Measurements from ENCODE around the gene CD24.

Gene CD24

GRCh38 chr6:106966671-106967640 lies 7.6 kb downstream of the CD24 start:
- H3K27ac ChIP-seq: no peak overlapping the region
- TF ChIP-seq CTCF (conservative IDR thresholded peaks at IDR 0.05): no peak

DNA sequence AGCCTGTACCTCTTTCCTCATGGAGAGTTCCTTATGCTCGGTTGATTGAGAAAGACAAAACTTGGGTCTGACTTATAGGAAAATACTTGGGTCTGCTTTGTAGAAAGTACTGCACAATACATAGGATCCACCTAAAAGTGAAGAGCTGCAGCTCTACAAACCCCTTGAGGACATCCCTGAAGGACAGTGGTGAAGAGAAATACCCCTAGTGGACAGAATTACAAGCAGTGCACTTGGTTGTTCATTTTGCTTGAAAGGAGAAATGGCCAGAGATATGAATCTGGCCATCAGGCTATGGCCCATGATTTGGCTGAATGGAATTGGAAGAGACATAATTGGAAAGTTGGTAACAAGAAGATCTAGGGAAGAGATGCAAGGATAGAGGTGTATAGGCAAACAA lies 8.3 kb downstream of the CD24 start:
- H3K27ac ChIP-seq: no peak overlapping the region
- no peak for TF ChIP-seq CTCF (conservative IDR thresholded peaks at IDR 0.05)

GRCh38 chr6:106964954-106965353 lies 9.6 kb downstream of the CD24 start:
- TF ChIP-seq CTCF (conservative IDR thresholded peaks at IDR 0.05): no peak
- H3K27ac ChIP-seq: no peak overlapping the region

DNA sequence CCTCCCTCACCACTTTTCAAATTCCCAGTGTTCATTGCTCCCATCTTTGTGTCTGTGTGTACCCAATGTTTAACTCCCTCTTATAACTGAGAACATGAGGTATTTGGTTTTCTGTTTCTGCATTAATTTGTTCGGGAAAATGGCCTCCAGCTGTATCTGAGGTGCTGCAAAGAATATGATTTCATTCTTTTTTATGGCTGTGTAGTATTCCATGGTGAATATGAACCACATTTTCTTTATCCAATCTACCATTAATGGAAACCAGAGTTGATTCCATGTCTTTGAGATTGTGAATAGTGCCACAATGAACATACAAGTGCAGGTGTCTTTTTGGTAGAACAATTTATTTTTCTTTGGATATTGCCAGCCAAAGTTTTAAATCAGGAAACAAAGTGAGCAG lies 10.4 kb downstream of the CD24 start:
- no peak overlapping the region for H3K27ac ChIP-seq
- TF ChIP-seq CTCF (conservative IDR thresholded peaks at IDR 0.05): no peak

- no peak overlapping the region for H3K27ac ChIP-seq
- TF ChIP-seq CTCF (conservative IDR thresholded peaks at IDR 0.05): no peak
Observed at GRCh38 chr6:106963544-106963943, 11.0 kb downstream of the CD24 start.

GRCh38 chr6:106961801-106962200 lies 12.7 kb downstream of the CD24 start:
- TF ChIP-seq CTCF (conservative IDR thresholded peaks at IDR 0.05): no peak
- no peak overlapping the region for H3K27ac ChIP-seq

DNA sequence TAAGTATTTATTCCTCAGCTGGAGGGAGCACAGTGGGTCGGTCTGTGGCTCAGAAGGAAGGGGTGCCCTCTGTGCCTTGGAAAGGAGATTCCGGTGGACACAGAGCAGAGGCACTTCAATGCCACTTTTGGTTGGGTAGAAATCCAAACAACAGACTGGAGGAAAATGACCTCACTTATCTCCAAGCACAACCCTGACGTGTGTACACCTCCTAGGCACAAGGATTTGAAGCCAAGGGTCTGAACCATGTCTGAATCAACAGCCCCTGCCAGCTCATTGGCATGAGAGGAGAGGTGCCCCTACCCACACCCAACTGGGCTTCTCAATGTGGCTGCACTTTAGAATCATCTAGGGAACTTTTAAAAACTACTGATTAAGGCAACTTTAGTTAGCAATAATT lies 13.4 kb downstream of the CD24 start:
- TF ChIP-seq CTCF (conservative IDR thresholded peaks at IDR 0.05): no peak

More for the DNA sequence above, 13.4 kb downstream of the CD24 start:
- H3K27ac ChIP-seq: no peak overlapping the region
